NCI-H1694 (cell line): Measurements from ENCODE around the gene CACNB2.

Experiments
- DNase-seq: peaks from one replicate; lab custom pipeline; 2025; lab: John Stamatoyannopoulos, UW

Gene CACNB2

DNA sequence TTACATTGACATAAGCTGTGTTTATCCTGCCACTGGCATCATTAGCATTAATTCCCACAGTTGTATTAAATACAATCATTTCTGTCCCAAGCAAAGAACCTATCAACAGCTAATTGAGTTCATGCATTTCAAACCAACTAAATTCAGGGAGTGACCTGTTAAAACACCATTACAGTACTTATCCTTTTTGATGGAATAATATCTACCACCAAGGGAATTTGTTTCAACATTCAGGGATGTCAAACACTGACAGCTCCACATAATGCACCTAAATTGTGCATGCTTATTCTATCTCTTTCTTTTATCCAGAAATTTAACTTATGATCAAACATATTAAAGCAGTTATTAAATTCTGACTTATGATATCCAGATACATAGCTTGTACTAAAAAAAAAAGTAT, 374.3 kb downstream of the CACNB2 start:
- DNase-seq, result no peak

DNA sequence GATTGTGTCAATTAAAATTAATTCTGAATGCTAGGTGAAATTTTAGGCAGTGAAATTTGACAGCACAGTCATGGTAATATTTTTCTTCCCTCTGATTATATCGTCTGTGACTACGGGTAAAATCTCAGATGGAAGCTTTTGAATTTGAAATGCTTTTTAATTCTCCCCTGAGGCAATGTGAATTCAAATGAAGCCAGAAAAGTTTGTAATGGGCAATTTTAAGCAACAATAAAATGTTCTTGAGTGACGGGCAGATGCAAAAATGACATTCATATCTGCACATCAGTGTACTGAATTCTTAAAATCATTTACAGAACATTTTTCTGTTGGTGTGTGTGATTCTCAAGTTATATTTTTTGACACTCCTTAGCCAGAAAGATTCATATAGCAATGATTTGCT, 376.6 kb downstream of the CACNB2 start:
- DNase-seq, result no peak

DNA sequence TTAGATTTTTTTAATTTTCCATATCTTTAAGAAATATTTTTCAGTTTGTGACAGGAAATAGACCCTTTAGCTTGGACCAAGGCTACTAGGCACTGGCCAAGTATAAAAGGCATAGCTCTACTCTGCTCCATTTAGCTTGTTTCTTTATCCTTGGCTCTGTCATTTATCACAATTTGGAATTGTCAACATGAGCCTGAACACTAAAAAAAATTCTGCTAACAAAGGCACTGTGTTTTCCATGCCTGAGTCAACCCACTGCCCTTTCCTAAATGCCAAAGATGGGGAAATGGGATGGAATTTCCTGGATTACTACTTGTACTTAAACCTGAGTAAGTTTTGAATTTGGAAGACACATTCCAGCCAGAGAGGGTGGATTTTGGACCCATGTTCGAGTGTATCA, 382.8 kb downstream of the CACNB2 start:
- no peak for DNase-seq

DNA sequence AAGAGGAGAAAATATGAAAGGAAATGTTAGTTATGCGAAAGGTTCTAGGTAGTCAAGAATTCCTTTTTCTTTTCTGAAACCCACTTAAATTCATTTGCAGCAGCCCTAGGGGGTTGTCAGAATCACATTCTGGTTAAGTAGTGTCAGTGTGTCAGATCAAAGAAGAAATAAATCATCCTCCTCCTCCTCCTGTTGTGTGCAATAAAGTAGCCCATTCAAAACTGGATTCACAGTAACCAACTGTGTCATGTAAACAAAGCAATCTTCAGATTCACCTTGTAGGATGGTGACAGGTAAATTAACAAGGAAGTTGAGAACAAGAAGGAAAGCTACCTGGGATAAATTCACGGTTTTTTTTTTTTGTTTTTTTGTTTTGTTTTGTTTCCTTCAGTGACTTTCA, 383.6 kb downstream of the CACNB2 start:
- DNase-seq, result no peak

DNA sequence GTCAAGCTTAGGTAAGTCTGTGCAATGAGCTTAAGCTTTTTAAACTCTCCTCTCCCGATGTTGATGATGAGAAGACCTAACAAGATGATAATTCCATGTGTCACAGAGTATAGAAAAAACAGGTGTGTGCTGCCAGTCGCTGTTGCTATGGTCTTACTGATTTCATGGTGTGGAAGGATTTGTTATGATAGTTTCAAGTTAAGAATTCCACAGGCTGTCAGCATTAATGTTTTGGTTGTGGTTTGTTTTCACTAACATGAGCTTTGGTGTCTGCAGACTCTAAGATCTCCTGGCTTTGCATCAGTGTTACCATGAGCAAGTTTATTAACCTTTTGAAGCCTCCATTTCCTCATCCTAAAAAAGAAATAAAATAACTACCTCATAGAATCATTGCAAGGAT, 387.5 kb downstream of the CACNB2 start:
- no peak for DNase-seq

DNA sequence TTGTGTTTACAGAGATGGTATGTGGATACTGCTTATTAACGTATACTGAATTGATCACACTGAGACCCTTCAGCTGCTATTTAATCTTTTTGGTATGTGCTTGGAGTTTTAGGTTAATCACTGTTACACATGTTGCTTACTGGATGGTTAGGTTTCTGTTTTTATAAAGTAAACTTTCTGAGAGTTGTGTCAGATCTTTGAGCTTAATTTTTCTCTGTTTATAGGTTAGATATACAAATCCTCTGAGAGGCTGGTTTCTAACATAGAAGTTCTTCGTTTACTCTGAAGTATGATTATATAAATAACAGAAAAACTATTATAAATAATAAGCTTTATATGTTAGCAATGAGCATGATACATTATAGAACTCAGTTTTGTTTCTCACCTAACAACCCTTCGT, 388.1 kb downstream of the CACNB2 start:
- DNase-seq, result no peak

DNA sequence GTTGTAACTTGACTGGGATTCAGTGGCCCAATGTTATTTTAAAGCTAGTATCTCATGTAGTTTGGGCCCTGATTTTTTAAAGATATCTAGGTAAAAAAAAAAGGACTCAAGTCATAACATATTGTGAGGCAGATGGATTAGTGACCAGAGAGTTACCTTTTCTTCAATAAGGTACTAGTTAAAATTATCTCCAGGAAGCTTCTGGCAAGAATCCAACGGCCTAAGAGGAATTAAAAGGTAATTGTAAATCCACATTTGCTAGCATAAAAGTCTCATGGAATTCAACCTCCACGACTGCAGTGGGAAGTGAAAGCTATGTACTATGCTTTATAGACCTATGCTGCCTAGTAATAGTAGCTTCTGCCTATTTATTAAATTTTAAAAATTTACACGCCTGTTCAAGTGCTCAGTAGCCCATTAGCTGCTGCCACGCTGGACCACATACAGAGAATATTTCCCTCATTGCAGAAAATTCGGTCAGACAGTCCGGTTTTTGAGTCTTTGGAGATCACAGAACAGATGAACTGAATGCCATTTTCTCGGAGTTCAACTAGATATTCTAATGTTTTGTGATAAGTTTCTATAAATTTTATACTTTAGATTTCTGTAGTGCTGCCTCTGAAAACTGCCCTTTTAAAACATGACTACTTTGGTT, 392.8 kb downstream of the CACNB2 start:
- no peak for DNase-seq

DNA sequence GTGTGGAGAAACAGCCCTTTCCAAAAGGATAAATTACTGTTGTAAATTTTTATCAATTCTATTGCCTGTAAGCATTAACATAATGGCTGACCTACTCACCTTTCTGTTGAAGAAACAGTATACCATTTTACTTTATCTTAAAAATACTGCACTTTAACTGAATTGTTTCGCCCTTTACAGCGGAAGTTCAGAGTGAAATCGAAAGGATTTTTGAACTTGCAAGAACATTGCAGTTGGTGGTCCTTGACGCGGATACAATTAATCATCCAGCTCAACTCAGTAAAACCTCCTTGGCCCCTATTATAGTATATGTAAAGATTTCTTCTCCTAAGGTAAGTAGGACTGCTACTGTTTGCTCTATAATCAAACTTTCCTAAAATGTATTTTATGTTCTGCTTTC, 393.7 kb downstream of the CACNB2 start:
- no peak for DNase-seq

DNA sequence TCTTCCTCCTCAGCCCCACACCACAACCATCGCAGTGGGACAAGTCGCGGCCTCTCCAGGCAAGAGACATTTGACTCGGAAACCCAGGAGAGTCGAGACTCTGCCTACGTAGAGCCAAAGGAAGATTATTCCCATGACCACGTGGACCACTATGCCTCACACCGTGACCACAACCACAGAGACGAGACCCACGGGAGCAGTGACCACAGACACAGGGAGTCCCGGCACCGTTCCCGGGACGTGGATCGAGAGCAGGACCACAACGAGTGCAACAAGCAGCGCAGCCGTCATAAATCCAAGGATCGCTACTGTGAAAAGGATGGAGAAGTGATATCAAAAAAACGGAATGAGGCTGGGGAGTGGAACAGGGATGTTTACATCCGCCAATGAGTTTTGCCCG, 399.1 kb downstream of the CACNB2 start:
- no peak for DNase-seq

DNA sequence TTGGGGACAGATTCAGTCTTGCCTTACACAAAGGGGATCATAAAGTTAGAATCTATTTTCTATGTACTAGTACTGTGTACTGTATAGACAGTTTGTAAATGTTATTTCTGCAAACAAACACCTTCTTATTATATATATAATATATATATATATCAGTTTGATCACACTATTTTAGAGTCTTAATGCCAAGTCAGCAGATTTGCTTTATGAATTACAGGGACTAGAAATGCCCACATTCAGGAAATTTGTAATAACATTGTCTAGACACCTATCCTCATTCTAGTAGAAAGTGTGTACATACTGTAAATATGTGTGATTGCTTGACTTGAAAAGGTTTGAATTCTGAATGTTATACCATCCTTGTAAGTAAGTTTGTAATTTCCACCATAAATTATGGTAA, 400.0 kb downstream of the CACNB2 start:
- DNase-seq, result no peak

DNA sequence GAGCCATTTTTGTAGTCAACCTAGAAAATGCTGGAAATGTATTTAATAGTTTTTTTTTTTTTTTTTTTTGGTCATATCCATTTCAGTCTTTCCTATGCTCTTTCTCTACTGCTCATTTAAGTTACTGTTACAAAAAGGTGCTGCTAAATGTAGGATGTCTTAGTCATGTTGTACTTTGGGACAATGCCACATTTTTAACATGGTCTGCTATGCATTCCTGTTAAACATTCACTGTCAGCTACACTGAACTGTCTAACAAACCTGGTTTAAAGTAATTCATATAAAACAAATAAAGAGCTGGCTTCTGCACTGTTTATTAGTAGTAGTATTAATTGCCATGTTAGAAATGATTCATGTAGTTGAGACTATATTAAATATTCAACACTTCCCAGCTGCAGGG, 402.6 kb downstream of the CACNB2 start:
- no peak for DNase-seq

DNA sequence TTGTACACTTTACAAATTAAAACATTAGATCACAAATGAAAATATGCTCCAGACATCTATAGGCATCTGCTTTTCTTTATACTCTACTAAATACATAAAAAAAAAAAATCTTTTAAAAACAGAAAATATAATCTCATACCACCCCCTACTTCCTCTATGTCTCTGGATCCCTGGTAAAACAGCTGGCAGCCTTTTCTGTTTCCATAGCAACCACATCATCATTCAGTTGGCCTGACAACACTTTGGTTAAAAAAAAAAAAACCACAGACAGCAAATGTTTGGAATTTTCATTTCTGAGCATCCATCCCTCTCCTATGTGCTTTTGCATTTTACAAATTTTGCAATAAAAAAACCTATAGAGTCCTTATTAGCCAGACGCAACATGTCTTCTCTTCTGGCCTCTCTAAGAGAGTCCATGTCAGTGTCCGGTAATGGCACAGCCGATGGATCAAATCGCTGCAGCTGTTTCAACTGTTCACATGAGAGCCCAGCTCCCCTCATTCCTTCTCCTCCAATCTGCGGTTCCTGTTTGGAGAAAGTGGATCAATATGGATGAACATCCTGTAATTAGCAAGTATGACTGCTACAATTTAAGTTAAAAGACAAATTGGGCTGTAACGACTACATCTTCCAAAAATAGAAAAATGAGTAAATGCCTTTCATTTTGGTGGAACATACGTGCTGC, 405.5 kb downstream of the CACNB2 start:
- DNase-seq, result peak; percentile 7

DNA sequence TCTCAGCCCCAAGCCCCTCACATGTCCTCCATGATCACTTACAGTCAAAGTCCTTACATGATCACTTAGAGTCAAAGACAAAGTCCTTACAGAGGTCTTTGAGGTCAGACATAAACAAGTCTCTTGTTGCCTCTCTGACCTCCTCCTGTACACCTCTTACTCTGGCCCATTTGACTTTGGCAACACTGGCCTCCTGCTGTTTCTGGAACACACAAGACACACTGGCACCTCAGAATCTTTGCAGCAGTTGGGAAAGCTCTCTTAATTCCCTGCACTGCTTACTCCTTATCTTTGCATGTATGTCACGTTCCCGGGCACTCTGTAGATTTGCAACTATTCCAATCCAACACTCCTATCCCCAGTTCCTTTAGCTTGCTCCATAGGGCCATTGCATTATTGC, 408.9 kb downstream of the CACNB2 start:
- no peak for DNase-seq

DNA sequence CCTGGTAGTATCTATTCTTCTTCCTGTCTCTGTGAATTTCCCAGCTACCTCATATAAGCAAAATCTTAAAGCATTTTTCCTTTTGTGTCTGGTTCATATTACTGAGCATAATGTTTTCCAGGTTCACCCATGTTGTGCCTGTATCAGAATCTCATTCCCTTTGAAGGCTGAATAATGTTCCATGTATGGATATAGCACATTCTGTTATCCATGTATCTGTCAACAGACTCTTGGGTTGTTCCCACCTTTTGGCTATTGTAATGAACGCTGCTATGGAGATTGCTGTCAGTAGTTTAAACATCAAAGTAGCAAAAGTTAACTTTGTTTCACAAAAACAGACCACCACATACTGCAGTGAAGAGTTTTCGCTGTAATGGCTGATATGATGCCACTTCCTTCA, 411.2 kb downstream of the CACNB2 start:
- DNase-seq, result no peak

DNA sequence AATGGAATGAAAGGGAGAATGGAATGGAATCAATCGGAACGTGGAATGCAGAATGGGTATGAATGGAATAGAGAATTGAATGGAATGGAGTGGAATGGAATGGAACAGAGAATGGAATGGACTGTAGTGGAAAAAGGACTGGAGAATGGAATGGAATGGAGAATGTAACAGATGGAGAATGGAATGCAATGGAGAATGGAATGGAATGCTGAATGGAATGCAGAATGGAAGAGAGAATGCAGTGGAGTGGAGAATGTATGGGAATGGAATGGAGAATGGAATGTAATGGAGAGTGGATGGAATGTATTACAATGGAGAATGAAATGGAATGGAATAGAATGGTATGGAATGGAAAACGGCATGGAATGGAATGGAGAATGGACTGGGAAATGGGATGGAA, 414.3 kb downstream of the CACNB2 start:
- DNase-seq, result no peak

DNA sequence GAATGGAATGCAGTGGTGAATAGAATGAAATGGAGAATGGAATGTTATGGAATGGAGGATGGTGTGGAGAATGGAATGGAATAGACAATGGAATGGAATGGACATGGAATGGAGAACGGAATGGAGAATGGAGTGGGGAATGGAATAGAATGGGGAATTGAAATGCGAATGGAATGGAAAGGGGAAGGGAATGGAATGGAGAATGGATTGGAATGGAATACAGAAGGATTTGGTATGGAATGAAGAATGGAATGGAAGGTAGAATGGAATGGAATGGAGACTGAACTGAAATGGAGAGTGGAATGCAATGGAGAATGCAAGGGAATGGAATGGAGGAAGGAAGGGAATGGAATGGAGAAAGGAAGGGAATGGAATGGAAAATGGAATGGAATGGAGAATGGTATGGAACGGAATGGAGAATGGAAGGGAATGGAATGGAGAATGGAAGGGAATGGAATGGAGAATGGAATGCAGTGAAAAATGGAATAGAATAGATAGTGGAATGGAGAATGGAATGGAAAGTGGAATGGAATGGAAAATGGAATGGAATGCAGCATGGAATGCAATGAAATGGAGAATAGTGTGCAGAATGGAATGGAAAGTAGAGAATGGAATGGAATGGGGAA, 416.4 kb downstream of the CACNB2 start:
- no peak for DNase-seq

DNA sequence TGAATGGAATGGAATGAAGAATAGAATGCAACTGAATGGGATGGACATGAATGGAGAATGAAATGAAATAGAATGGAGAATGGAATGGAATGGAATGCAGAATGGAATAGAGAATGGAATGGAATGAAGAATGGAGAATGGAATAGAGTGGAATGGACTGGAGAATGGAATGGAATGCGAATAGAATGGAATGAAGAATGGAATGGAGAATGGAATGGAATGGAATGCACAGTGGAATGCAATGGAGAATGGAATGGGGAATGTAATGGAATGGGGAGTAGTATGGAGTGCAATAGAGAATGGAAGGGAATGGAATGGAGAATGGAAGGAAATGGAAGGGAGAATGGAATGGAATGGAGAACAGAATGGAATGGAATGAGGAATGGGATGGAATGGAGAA, 417.7 kb downstream of the CACNB2 start:
- no peak for DNase-seq

DNA sequence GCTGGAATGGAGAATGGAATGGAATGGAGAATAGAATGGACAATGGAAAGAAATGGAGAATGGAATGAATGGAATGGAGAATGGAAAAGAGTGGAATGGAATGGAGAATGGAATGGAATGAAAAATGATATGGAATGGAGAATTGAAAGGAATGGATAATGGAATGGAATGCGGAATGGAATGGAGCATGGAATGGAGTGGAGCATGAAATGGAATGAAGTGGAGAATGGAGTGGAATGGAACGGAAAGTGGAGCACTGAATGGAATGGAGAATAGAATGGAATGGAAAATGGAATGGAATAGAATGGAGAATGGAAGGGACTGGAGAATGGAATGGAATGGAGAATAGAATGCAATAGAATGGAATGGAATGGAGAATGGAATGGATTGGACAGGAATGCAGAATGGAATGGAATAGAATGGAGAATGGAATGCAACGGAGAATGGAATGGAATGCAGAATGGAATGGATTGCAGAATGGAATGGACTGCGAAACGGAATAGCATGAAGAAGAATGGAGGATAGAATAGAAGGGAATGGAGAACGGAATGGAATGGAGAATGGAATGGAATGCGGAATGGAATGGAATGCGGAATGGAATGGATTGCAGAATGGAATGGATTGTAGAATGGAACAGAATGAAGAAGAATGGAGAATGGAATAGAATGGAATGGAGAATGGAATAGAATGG, 421.8 kb downstream of the CACNB2 start:
- DNase-seq, result no peak

DNA sequence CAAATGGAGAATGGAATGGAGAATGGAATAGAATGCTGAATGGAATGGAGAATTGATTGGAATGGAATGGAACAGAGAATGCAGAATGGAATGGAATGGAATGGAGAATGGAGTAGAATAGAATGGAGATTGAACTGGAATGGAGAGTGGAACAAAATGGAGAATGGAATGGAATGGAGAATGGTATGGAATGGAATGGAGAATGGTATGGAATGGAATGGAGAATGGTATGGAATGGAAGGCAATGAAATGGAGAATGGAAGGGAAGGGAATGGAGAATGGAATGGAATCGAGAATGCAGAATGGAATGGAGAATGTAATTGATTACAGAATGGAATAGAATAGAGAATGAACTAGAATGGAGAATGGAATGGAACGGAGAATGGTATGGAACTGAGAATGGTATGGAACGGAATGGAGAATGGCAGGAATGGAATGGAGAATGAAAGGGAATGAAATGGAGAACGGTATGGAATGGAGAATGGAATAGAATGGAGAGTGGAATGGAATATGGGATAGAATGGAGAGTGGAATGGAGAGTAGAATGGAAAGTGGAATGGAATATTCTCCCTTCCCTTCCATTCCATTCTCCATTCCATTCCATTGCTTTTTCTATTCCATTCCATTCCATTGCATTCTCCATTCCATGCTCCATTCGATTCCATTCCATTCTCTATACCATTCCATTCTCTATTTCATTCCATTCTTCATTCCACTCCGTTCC, 422.9 kb downstream of the CACNB2 start:
- no peak for DNase-seq

DNA sequence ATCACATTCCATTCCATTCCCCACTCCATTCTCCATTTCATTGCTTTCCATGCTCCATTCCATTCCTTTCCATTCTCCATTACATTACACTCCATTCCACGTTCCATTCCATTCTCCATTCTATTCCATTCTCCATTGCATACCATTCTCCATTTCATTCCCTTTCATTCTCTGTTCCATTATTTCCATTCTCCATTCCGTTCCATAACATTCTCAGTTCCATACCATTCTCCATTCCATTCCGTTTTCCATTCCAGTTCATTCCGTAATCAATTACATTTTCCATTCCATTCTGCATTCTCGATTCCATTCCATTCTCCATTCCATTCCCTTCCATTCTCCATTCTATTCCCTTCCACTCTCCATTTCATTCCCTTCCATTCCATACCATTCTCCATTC, 424.8 kb downstream of the CACNB2 start:
- no peak for DNase-seq

DNA sequence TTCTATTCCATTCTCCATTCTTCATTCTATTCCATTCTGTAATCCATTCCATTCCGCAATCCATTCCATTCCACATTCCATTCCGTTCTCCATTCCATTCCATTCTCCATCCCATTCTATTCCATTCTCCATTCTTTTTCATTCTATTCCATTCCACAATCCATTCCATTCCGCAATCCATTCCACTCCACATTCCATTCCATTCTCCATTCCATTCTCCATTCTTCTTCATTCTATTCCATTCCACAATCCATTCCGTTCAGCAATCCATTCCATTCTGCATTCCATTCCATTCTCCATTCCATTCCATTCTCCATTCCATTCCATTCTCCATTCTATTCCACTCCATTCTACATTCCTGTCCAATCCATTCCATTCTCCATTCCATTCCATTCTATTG, 426.0 kb downstream of the CACNB2 start:
- no peak for DNase-seq

DNA sequence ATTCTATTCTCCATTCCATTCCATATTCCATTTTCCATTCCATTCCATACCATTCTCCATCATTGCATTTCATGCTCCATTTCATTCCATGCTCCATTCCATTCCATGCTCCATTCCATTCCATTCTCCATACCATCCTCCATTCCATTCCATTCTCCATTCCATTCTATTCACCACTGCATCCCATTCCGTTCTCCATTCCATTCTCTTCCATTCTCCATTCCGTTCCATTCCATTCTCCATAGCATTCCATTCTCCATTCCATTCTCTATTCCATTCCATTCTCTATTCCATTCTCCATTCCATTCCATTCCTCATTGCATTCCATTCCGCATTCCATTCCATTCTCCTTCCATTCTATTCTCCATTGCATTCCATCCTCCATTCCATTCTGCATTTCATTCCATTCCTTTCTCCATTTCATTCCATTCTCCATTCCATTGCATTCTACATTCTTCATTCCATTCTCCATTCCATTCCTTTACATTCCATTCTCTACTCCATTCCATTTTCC, 427.2 kb downstream of the CACNB2 start:
- no peak for DNase-seq
